K562 (cell line): ENCODE measurements around the gene SLC25A26. TPM values are rescaled to one million over a fixed set of nuclear protein-coding genes. Genes with fewer than 3 reads are reported as not detected.

Experiments
- ATAC-seq: fragments of 200-7000 bp; cut with Tn5 transposase; 3 replicates; pipeline ENCODE4 v1.9.1; 2020; ENCODE audit warnings: moderate library complexity
- BruUV-seq: library from RNA; stranded (reverse); fragments of 400-500 nt; replicated peaks from 2 replicates; lab custom pipeline; 2021; lab: Mats Ljungman, UMichigan
- CTCF ChIA-PET: fragments of 300-600 bp; formaldehyde crosslinking; extraction: SDS; loops from one replicate; lab custom pipeline; 2021; ENCODE audit warnings: low intra/inter-chr PET ratio; lab: Yijun Ruan, JAX
- POLR2A ChIA-PET: fragments of 300-600, 350-650 bp; sonication (Branson Sonifier 250); formaldehyde crosslinking; extraction: SDS; loops from one replicate; lab custom pipeline; 2021; ENCODE audit warnings: antibody characterized with exemption, inconsistent platforms; lab: Yijun Ruan, JAX
- DNase-seq, 4 experiments: peaks; one replicate each; pipeline versions ENCODE4 v3.0.0 to v3.0.0-alpha.2; 2011 to 2018; ENCODE audit warnings: low spot score in 3 of 4, mixed read lengths in 3 of 4; ENCODE audit errors: extremely low read depth in 1 of 4
- FAIRE-seq: peaks from 2 replicates; lab custom pipeline; 2011; peaks lifted over from hg19 to GRCh38; lab: Jason Lieb, UNC
- H2AFZ ChIP-seq: 2 replicates; pipeline ENCODE4 v1.6.0; 2011; ENCODE audit warnings: low read depth, low read length, control low read depth, inconsistent platforms
- H3K27ac ChIP-seq: fragments of 200-600 bp; 3 replicates; pipeline ENCODE4 v1.8.0; 2011; ENCODE audit warnings: low read depth, mild to moderate bottlenecking, control low read depth, inconsistent platforms, low read length, moderate library complexity, mixed read lengths; ENCODE audit errors: extremely low read depth
- H3K27me3 ChIP-seq, 2 experiments: fragments of 300-600 bp in 1 of 2; 2 replicates in 1 of 2; 3 replicates in 1 of 2; pipeline versions ENCODE4 v1.6.0 to v1.8.0; 2011; ENCODE audit warnings: inconsistent platforms in 2 of 2, low read length in 2 of 2, mild to moderate bottlenecking in 1 of 2, mixed read lengths in 1 of 2, moderate library complexity in 1 of 2; ENCODE audit not compliant: control insufficient read depth in 2 of 2, insufficient read depth in 2 of 2
- H3K36me3 ChIP-seq: fragments of 300-600 bp; 3 replicates; pipeline ENCODE4 v1.8.0; 2011; ENCODE audit warnings: mild to moderate bottlenecking, low read length, inconsistent platforms; ENCODE audit not compliant: control insufficient read depth, insufficient read depth
- H3K4me1 ChIP-seq, 2 experiments: fragments of 200-600 bp in 1 of 2; replicated peaks in 1 of 2; 2 replicates in 1 of 2; 3 replicates in 1 of 2; pipeline versions ENCODE4 v1.5.1 to v1.8.0; 2011; ENCODE audit warnings: inconsistent platforms in 2 of 2, low read length in 2 of 2, mild to moderate bottlenecking in 1 of 2, mixed read lengths in 1 of 2, moderate library complexity in 1 of 2; ENCODE audit not compliant: control insufficient read depth in 2 of 2, insufficient read depth in 2 of 2
- H3K4me2 ChIP-seq: 2 replicates; pipeline ENCODE4 v1.6.1; 2011; ENCODE audit warnings: low read length, control low read depth, inconsistent platforms, mixed read lengths; ENCODE audit not compliant: insufficient read depth
- H3K4me3 ChIP-seq: fragments of 200-600 bp; sonication (generic), shearing (Covaris generic); 2 replicates; pipeline ENCODE4 v1.5.1; 2016; ENCODE audit warnings: control low read depth, inconsistent platforms
- H3K79me2 ChIP-seq: fragments of 200-600 bp; 3 replicates; pipeline ENCODE4 v1.8.0; 2011; ENCODE audit warnings: low read length, inconsistent platforms; ENCODE audit not compliant: control insufficient read depth, insufficient read depth
- H3K9ac ChIP-seq, 2 experiments: 2 replicates each; pipeline versions ENCODE4 v1.6.0 to v1.6.1; 2011; ENCODE audit warnings: low read depth in 2 of 2, low read length in 2 of 2, control low read depth in 1 of 2, inconsistent platforms in 1 of 2, mild to moderate bottlenecking in 1 of 2, mixed read lengths in 1 of 2; ENCODE audit not compliant: insufficient read depth in 1 of 2
- H3K9me1 ChIP-seq: one replicate; pipeline ENCODE4 v1.6.0; 2011; ENCODE audit warnings: inconsistent platforms, mild to moderate bottlenecking, low read length, moderate library complexity; ENCODE audit not compliant: control insufficient read depth, insufficient read depth
- H3K9me3 ChIP-seq: replicated peaks from 2 replicates; pipeline ENCODE4 v1.5.1; 2011; ENCODE audit warnings: low read depth, low read length, inconsistent platforms; ENCODE audit not compliant: control insufficient read depth, insufficient read depth
- H4K20me1 ChIP-seq: replicated peaks from 2 replicates; pipeline ENCODE4 v1.6.1; 2011; ENCODE audit warnings: low read length, inconsistent platforms, mixed read lengths; ENCODE audit not compliant: control insufficient read depth, insufficient read depth
- FOXJ3 ChIP-seq: sonication (generic); formaldehyde crosslinking; IDR thresholded peaks from 2 replicates; pipeline ENCODE4 v1.4.0; 2020; ENCODE audit warnings: mild to moderate bottlenecking, missing genetic modification reagents
- HMG20B ChIP-seq: fragments of 250-450 bp; sonication (Bioruptor Pico); IDR thresholded peaks from 2 replicates; pipeline ENCODE4 v1.5.0; 2021; ENCODE audit warnings: mild to moderate bottlenecking
- MCM5 ChIP-seq: fragments of 450-650 bp; IDR thresholded peaks from 2 replicates; pipeline ENCODE4 v1.6.1; 2016; ENCODE audit warnings: low read depth
- RNF2 ChIP-seq: sonication (generic); IDR thresholded peaks from 2 replicates; pipeline ENCODE4 v1.6.1; 2016
- SETDB1 ChIP-seq: IDR thresholded peaks from one replicate; pipeline ENCODE4 v1.6.1; 2012; ENCODE audit warnings: low read length, control low read depth, inconsistent platforms
- SRF ChIP-seq, 2 experiments: fragments of 250-450, 450-650 bp in 1 of 2; sonication (Bioruptor Pico) in 1 of 2; sonication (generic) in 1 of 2; formaldehyde crosslinking; IDR thresholded peaks; 2 replicates each; pipeline versions ENCODE4 v1.5.0 to v1.5.1; 2020 to 2022; ENCODE audit warnings: mild to moderate bottlenecking in 1 of 2, missing genetic modification reagents in 1 of 2
- SRSF1 ChIP-seq: fragments of 200-400 bp; formaldehyde crosslinking; IDR thresholded peaks from 2 replicates; pipeline ENCODE4 v1.6.1; 2017; ENCODE audit warnings: mild to moderate bottlenecking, low read depth, low read length, moderate library complexity
- TOE1 ChIP-seq, 2 experiments: fragments of 450-650 bp in 1 of 2; sonication (generic) in 1 of 2; formaldehyde crosslinking in 1 of 2; IDR thresholded peaks; 2 replicates each; pipeline versions ENCODE4 v1.7.1 to v1.8.0; 2016 to 2022; ENCODE audit warnings: borderline replicate concordance in 2 of 2, mild to moderate bottlenecking in 2 of 2, antibody characterized with exemption in 1 of 2, inconsistent platforms in 1 of 2, low read depth in 1 of 2, missing genetic modification reagents in 1 of 2, moderate library complexity in 1 of 2
- ZFP1 ChIP-seq: fragments of 450-650 bp; formaldehyde crosslinking; IDR thresholded peaks from 2 replicates; pipeline ENCODE4 v1.4.0; 2020; ENCODE audit warnings: mild to moderate bottlenecking, mixed read lengths
- ZFP36 ChIP-seq: fragments of 150-350 bp; IDR thresholded peaks from 2 replicates; pipeline ENCODE4 v1.6.1; 2018; ENCODE audit warnings: low read length, low read depth; ENCODE audit not compliant: partially characterized antibody
- ZHX1 ChIP-seq: fragments of 150-350 bp; conservative IDR thresholded peaks from 2 replicates; pipeline ENCODE4 v1.6.1; 2014; ENCODE audit warnings: low read length
- ZNF408 ChIP-seq: fragments of 250-450 bp; sonication (Bioruptor Pico); IDR thresholded peaks from 2 replicates; pipeline ENCODE4 v1.4.0; 2020; ENCODE audit warnings: low read depth, mild to moderate bottlenecking, moderate library complexity
- ZNF507 ChIP-seq: conservative IDR thresholded peaks from 2 replicates; pipeline ENCODE4 v1.6.1; 2017; ENCODE audit warnings: missing genetic modification characterization, missing compliant biosample characterization
- ZNF583 ChIP-seq: fragments of 250-450 bp; sonication (Bioruptor Pico); IDR thresholded peaks from 2 replicates; pipeline ENCODE4 v1.4.0; 2020
- ZNF740 ChIP-seq, 3 experiments: fragments of 200-800 bp in 1 of 3; sonication (Bioruptor generic) in 1 of 3; sonication (generic) in 1 of 3; formaldehyde crosslinking in 1 of 3; IDR thresholded peaks; 2 replicates each; pipeline versions ENCODE4 v1.6.1 to v1.8.0; 2016 to 2022; ENCODE audit warnings: mild to moderate bottlenecking in 2 of 3, missing compliant biosample characterization in 2 of 3, missing genetic modification characterization in 2 of 3, missing genetic modification reagents in 1 of 3
- ZNF778 ChIP-seq: fragments of 450-650 bp; formaldehyde crosslinking; IDR thresholded peaks from 2 replicates; pipeline ENCODE4 v1.4.0; 2020; ENCODE audit warnings: mild to moderate bottlenecking, moderate library complexity
- WGBS: fragments of 100-300 bp; shearing (Covaris generic); methylation state at CpG from one replicate; pipeline ENCODE4 v1.1.6; 2016; ENCODE audit warnings: low coverage, mixed read lengths; ENCODE audit not compliant: insufficient coverage; ENCODE audit errors: missing lambda C conversion rate; 5-methylcytosine and 5-hydroxymethylcytosine counted together
- in situ Hi-C: fragments of 300-500 bp; cut with MboI; formaldehyde crosslinking; loops from 4 replicates; pipeline ENCODE4 v1.15.0; 2018; ENCODE audit warnings: inconsistent platforms, mixed read lengths
- intact Hi-C: fragments of 100-400 bp; cut with micrococcal nuclease; formaldehyde crosslinking; loops from 2 replicates; pipeline ENCODE4 v1.14.2; 2022
- polyA plus RNA-seq, 8 experiments: library from polyadenylated mRNA; depleted of rRNA in 4 of 8; stranded (reverse) in 5 of 8; unstranded in 3 of 8; fragments of >200 nt; fragmentation: Nextera tagmentation in 2 of 8; fragmentation: Illumina TruSeq in 1 of 8; extraction: Ambion mirVana in 2 of 8; extraction: Trizol in 1 of 8; gene quantifications; 2 replicates each; pipeline versions ENCODE4 v1.2.1 to v1.2.3, GENCODE V29; 2011 to 2014; ENCODE audit warnings: inconsistent platforms in 1 of 8, missing spikeins in 1 of 8
- total RNA-seq, 7 experiments: library from RNA; depleted of rRNA in 6 of 7; stranded (reverse); fragments of >200 nt in 6 of 7; fragmentation: Illumina TruSeq in 2 of 7; extraction: Trizol in 2 of 7; gene quantifications; 2 replicates each; pipeline versions ENCODE4 v1.2.1 to v1.2.3, GENCODE V29; 2011 to 2021; ENCODE audit warnings: low replicate concordance in 1 of 7
- TF ChIP-seq, protein P1 (sequence below), 2 experiments: fragments of 450-650 bp in 1 of 2; sonication (generic) in 1 of 2; formaldehyde crosslinking in 1 of 2; IDR thresholded peaks in 1 of 2; conservative IDR thresholded peaks in 1 of 2; 2 replicates each; pipeline versions ENCODE4 v1.6.1 to v1.8.1; 2016 to 2023; ENCODE audit warnings: mild to moderate bottlenecking in 2 of 2, moderate library complexity in 2 of 2, inconsistent platforms in 1 of 2, missing genetic modification reagents in 1 of 2

The SLC25A26 gene
- total and polyA plus RNA-seq, 9 of the 15 experiments (the other 6 are each of a cell fraction or from before 2014, with no cell fraction given), result 7.2 to 29.1 (median 12.6) TPM

DNA sequence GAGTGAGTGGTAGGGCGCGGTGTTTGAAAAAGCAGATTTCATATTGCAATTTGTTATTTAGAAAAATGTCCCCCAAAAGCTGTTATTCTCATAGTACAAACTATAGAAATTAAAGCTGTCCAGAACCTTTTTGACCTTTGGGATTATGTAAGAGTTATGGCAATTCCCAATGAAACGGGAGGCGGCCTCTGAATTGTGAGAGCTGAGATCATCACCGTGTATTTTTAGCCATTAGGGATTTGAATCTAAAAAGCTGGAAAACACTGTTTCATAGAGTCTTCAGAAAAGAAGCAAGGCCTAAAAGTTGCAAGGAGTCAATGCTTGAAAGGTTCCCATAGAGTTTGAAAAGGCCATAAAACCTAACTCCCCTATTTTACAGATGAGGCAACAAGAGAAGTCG, 38.6 kb upstream of the SLC25A26 start:
- no peak overlapping the region for H2AFZ ChIP-seq
- POLR2A ChIA-PET, result no interaction called here
- no peak for TF ChIP-seq SRSF1
- TF ChIP-seq ZNF740 (CRISPR knock-in tag; IDR thresholded peaks at IDR 0.05), result no peak
- no peak for TF ChIP-seq ZNF740 (tag; IDR thresholded peaks at IDR 0.05)
- no peak for TF ChIP-seq SETDB1
- TF ChIP-seq FOXJ3 (CRISPR knock-in tag), result no peak
- TF ChIP-seq ZNF778 (CRISPR knock-in tag), result no peak
- no peak for TF ChIP-seq SRF (CRISPR knock-in tag; IDR thresholded peaks at IDR 0.05)
- TF ChIP-seq ZNF583, result no peak
- no peak for TF ChIP-seq MCM5
- no peak for TF ChIP-seq ZNF507 (tag)
- no peak for TF ChIP-seq ZFP36
- no peak for TF ChIP-seq ZFP1 (CRISPR knock-in tag)
- TF ChIP-seq ZNF408 (CRISPR knock-in tag), result no peak
- no peak for TF ChIP-seq TOE1 (IDR thresholded peaks at IDR 0.05; ENCODE audit: borderline replicate concordance)
- no peak for TF ChIP-seq TOE1 (CRISPR knock-in tag; IDR thresholded peaks at IDR 0.05; ENCODE audit: borderline replicate concordance, low read depth)
- TF ChIP-seq, protein P1, sequence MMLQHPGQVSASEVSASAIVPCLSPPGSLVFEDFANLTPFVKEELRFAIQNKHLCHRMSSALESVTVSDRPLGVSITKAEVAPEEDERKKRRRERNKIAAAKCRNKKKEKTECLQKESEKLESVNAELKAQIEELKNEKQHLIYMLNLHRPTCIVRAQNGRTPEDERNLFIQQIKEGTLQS (IDR thresholded peaks at IDR 0.05), result no peak
- TF ChIP-seq, protein P1 (CRISPR knock-in tag; conservative IDR thresholded peaks at IDR 0.05), result no peak
- no peak for TF ChIP-seq ZHX1
- no peak for TF ChIP-seq HMG20B (CRISPR knock-in tag)
- TF ChIP-seq RNF2, result no peak
- TF ChIP-seq, all 486 proteins: peak for 0
- DNase-seq, result no peak
- H3K4me3 ChIP-seq, result no peak overlapping the region
- H3K4me1 ChIP-seq, result no peaks in the 10 kb centered on the region
- H3K9me3 ChIP-seq, result no peaks in the 10 kb centered on the region
- no peaks in the 10 kb centered on the region for H3K79me2 ChIP-seq
- ATAC-seq, result no peak
- H3K9ac ChIP-seq, result no peak overlapping the region
- in situ Hi-C loops (no loop called here), intact Hi-C loops (no loop called here)
- no peaks in the 10 kb centered on the region for H3K9me1 ChIP-seq
- BruUV-seq, result no TSS peak
- no peak for FAIRE-seq
- no peak overlapping the region for H3K27ac ChIP-seq
- CTCF ChIA-PET, result no interaction called here
- no peaks in the 10 kb centered on the region for H4K20me1 ChIP-seq
- WGBS, result 4% methylated on average over 6 of the region's 6 CpGs
- H3K36me3 ChIP-seq, result no peaks in the 10 kb centered on the region
- 0 out of 5 replicates have a peak, but pooled peaks cover 0 to 5% of the 10 kb centered on the region in 2 experiments for H3K27me3 ChIP-seq
- no peak overlapping the region for H3K4me2 ChIP-seq
